Bone marrow (tissue), 2 donors: ENCODE data around the gene CHFR.
"Not testable (repeated sequence)": the region's sequence is repeated elsewhere in the genome, so short reads cannot be mapped to it uniquely, and the experiment has no call there.

Experiments used
- DNase-seq, 2 donors: peaks; one replicate each; lab custom pipeline; 2025; lab: John Stamatoyannopoulos, UW

The CHFR gene

GRCh38 chr12:132807295-132808092, 79.9 kb downstream of the CHFR start:
- no peak for DNase-seq

DNA sequence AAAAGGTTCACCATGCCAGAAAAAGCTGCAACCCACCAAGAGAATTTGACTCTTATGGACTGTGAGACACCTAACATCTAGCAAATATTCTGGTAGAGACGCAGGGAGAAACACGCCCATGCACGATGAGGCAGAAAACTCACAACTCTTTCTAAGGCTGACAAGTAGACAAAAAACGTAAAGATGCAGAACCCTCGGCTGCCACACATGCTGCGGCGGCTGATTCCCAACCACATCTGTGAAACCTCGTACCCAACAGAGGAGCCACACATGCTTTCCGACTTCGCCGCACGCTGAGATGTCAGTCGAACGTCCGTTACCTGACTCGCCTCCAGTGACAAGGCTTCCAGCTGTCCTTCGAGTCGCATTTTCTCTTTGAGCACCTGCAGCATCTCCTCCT, 80.5 kb downstream of the CHFR start:
- DNase-seq, result no peak

DNA sequence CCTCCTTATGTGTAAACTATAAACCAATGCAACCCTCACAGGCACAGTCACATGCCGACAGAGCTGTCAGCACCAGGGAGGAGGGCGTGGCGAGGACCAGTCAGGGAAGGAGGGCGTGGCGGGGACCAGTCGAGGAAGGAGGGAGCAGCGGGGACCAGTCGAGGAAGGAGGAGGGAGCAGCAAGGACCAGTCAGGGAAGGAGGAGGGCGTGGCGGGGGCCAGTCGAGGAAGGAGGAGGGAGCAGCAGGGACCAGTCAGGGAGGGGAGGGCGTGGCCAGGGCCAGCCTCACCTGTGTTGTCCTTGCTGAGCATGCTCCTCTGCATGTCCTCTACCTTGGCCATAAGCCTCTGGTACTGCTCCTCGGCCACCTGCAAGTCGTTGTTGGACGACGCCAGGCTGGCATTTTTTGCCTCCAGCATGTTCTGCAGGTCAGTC, 83.0 kb downstream of the CHFR start:
- no peak for DNase-seq

GRCh38 chr12:132803888-132804287, 83.5 kb downstream of the CHFR start:
- no peak for DNase-seq

- no peak for DNase-seq
Measured at GRCh38 chr12:132803125-132803524, 84.3 kb downstream of the CHFR start.

DNA sequence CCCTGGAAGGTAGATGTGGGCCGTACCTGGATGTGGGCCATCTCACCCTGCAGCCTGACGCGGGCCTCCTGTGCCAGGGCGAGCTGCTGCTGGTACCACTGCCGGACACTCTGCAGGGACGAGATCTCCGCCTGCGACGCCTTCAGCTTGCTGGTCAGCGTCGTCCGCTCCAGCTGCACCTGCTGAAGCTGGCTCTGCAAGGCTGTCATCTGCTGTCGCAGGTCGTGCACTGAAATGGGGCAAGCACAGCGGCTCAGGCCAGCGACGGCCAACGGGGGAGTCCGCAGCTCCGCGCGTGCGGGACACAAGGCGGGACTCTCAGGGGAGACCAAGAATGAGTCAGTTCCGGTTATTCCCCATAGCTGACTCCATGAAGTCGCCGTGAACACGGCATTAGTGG, 85.7 kb downstream of the CHFR start:
- no peak for DNase-seq

DNA sequence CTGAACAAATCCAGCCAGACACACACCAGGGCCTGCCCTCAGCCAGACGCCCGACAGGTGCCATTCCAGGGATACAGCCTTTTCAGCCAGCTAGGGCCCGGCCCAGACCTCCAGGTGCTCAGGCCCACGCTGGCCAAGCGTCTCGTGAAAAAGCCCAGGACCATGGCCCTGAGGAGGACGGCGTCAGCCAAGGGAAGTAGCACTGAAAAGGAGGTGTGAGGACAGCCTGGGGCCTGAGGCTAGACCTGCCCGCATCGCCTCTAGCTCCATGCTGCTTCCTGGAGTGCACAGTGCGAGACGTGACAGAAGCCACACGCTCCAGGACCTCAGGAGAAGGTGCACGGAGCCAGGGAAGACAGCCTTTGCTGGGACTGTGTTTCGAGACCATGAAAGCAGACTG, 88.6 kb downstream of the CHFR start:
- no peak for DNase-seq

GRCh38 chr12:132797820-132798570, 89.4 kb downstream of the CHFR start:
- no peak for DNase-seq

GRCh38 chr12:132795847-132796246, 91.6 kb downstream of the CHFR start:
- no peak for DNase-seq

DNA sequence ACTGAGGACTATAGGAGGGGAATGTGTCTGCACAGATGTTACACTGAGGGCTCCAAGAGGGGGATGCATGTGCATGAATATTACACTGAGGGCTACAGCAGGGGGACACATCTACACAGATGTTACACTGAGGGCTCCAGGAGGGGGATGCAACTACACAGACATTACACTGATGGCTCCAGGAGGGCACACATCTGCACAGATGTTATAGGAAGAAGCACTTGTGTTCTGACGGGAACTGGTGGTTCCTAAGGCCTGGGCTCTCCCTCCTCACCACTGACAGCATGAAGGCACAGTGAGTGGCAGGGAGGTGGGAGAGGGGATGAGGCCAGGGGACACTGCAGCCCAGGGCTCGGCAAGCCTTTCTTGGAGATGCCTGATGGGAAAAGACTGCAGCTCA, 95.5 kb downstream of the CHFR start:
- not testable (repeated sequence) for DNase-seq

DNA sequence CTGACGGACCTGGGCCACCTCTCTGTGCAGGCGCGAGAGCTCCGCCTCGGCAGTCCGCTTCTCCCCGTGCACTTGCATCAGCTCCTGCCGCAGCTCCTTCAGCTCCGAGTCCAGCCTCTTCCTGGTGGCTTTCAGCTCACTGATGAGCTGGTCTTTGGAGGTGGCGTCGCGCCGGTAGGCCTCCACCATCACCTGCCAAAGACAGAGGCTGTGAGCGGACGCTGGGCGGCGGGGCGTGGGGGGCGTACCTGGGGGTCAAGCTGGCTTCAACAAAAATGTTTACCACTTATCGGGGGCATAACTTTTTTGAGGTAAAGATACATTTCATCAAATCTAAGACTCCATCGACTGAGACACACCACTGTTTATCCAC, 98.3 kb downstream of the CHFR start:
- no peak for DNase-seq

- DNase-seq, result no peak
Measured at GRCh38 chr12:132788375-132789098, 98.9 kb downstream of the CHFR start.

DNA sequence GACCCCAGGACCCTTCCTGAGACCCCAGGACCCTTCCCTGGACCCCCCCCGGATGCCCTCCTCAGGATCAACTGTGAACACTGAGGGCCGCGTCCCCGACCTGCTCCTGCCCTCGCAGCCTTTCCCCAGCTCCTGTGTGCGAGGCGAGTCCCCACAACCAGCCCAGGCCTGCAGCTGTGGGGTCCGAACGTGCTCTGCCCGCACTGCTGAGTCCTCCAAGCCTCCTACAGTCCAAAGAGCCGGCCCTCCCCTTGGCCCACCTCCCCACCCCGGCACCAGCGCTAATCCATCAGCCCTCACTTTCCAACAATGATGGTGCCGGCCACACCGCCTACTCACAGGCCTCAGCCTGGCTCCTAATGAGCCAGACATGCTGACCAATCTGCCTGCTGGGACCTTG, 99.5 kb downstream of the CHFR start:
- DNase-seq, result no peak

DNA sequence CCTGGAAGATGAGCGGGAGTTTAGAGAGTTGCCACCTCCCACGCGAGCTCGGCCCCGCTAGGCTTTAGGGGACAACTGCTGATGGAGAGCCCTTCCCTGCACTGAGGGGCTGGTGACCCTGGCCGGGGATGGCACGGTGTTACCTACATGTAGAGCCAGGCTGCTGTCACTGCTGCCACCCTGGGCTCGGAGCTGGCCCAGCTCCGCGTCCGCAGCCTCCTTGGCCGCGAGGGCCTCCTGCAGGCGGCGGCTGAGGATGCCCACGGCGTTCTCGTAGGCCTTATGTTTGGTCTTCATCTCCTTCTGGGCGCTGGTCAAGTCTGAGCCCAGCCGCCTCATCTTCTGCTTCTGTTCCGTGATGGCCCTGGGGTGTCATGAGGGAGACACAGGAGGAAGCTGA, 101.2 kb downstream of the CHFR start:
- no peak for DNase-seq

DNA sequence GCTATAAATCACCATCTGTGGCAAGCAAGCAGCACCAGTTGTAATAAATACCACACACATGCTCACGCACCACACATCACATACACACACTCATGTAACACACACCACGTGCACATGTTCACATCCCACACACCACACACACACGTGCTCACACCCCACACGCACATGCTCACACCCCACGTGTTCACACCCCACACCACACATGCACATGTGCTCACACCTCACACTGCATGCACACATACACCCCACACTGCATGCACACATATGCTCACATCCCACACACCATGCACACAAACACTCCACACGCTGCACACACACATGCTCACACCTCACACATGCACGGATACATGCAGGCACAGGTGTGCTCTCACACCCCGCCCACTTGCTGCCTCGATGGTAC, 102.8 kb downstream of the CHFR start:
- no peak for DNase-seq

GRCh38 chr12:132783917-132784531, 103.4 kb downstream of the CHFR start:
- no peak for DNase-seq
